NCI-H526 (cell line): Measurements from ENCODE around the gene RALY.
"Not testable (repeated sequence)": the region's sequence is repeated elsewhere in the genome, so short reads cannot be mapped to it uniquely, and the experiment has no call there.

ENCODE experiments used
- DNase-seq, 2 experiments: peaks; one replicate each; lab custom pipeline; 2025; lab: John Stamatoyannopoulos, UW

Gene RALY

DNA sequence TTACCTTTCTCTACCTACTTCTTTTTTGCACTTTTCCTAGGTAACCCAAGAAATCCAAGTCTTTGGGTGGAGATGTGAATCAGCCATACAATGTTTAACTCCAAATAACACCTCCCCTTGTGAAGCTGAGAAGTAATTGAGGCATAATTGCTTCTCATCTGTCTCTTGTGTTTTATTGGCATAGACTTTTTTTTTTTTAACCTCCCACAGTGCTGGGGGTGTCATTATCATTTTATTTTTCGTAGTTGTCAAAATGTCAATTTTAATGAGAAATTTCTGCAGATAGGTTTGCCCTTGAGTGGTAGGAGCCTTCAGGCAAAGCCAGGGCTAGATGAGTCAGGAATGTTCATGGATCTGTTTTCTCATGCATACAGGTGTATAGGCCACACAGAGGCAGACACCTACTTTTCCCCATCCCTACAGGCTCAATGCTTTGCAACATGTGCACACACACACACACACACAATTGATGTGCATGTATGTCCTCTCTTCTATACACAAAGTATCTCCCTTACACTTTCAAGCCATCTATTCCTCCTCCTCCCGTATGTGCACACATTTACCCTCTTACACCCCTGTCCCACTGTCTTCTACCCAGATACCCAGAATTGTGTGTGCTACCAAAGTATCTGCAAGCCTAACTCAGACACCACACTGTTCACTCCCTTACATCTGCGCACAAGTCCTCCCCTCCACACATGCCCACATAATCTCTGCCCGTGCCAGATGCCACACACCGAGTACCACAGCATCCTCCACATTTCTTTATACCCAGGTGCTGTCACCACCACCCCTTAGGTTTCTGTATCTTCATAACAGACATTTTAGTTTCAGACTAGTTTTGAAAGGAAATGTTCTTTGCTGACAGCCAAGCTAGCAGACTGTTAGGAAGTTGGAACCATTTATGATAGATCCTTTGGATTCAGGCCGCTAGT is 22.0 kb downstream of the RALY start:
- no peak for DNase-seq

DNA sequence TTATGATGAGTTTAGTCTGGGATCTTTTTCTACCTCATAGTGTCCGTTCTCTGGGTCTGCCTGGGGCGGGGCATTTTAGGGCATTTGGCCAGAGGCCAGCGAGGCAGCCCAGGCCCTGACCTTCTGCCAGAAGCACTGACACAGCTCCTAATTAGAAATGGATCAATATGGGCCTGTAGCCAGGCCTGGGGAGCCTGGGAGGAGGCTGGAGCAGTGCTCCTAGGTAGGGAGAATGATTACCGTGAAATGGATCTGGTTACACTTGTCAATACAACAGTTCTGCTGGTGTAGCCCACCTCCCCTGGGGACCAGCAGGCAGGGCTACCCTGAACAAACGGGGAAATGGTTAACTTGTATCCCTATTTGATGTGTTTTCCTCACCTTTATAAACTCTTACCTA is 23.0 kb downstream of the RALY start:
- DNase-seq, result no peak

DNA sequence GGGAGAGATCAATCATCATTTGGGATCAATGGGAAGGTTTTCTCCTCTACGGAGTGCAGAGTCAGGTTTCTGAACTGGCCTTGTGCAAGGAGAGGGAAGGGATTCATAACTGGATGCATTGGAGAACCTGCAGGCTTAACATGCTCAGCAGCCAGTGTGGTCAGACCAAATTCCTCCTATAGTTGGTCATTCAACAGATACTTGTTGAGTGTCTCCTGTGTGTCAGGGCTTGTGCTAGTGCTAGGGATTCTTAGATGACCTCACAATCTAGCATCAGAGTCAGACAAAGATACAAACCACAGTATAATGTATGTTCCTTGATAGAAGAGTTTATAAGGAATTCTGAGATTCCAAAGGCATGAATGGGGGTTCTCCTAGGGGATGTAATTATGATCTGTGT is 23.9 kb downstream of the RALY start:
- no peak for DNase-seq

DNA sequence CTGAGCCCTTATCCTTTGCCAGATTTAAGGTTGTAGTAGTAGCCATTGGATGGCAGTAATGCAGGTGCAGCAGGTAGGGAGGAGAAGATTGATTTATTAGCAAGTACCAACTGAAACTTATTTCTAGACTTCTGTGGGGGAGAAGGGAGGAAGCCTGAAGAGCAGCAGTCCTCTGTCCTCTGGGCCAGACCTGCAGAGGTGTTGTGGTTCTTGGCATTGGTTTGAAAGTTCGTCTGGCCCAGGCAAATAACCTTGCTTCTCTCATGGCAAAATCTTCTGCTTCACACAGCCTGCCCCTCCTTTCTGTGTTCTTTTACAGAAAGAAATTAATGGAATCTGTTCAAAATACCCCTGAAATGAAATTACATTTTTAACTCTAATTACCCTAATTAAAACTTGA is 24.5 kb downstream of the RALY start:
- DNase-seq, result no peak

DNA sequence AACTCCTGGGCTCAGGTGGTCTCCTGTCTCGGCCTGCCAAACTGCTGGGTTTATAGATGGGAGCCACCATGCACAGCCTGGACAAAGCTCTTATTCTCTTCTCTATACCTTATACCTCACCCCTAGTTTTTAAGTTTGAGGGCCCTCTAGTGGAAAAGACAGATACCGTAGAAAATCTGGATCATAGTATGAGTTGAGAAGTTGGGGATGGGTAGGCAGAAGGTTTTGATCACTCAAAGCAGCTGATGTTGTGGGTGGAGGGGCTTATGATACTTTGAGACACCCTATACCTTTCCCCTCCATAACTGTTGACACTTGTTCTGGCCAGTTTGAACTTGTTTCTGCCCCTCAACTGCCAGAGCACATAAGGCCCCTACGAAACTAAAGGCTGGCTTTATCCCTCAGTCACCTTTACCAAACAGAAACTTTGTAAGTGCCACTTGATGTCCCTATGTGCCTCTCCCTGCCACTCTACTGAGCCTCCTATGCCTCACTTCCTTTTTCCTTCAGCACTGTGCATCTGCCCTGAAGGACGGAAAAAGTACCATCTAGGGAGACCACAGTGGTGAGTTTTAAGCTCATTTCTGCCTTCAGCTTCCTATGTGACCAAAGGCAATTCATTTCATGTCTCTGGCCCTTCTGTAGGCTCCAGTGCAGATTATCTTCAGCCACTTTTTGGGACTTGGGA is 28.6 kb downstream of the RALY start:
- DNase-seq, result peak in 1 of 2 experiments; percentile 62

DNA sequence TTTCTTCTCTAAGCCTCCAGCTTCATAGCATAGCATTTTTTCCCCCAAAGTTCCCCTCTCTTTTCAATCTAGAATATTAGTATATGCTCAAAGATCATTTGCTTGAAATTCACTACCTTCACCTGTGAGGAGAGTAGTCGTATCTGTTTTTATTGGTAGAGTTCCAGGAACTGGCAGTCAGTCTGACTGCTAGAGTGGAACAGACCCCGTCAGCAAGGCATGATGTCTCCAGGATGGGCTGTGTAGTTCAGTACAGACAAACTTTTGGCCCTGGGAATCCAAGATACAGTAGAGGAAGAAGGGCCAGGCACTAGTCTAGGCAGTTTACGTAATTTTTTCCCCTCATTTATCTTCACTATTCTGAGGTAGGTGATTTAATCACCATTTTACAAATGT is 29.1 kb downstream of the RALY start:
- no peak for DNase-seq

DNA sequence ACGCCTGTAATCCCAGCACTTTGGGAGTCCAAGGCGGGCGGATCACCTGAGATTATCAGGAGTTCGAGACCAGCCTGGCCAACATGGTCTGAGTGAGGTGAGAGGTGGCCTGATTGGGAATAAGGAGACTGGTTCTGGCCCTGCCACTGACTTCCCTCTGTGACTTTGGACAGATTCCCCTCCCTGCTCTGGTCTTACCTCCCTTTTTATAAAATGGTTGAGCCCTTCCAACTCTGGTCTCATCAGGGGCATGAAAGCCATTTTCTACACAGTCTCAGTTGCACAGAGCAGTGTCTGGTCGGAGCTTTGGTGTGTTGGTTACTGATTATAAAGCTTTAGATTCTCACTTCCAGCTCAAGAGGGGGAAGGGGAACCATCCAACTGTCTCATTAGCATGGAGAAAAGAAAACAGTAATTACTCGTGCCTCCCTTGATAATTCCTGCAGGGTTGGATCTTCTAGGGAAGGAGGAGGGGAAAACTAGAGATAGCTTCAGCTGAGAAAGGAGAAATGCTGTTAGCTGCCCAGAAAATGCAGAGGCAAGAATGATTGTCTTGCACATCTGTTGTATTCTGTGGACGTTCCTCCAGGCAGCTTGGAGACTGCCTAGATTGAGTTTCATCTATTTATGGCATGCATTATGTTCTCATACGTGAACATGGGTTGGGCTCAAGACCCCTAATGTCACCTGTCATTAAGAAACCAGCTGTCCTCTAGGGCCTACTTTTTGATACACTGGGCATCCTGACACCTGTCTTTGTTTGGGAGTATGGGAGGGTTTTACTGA is 30.4 kb downstream of the RALY start:
- no peak for DNase-seq

DNA sequence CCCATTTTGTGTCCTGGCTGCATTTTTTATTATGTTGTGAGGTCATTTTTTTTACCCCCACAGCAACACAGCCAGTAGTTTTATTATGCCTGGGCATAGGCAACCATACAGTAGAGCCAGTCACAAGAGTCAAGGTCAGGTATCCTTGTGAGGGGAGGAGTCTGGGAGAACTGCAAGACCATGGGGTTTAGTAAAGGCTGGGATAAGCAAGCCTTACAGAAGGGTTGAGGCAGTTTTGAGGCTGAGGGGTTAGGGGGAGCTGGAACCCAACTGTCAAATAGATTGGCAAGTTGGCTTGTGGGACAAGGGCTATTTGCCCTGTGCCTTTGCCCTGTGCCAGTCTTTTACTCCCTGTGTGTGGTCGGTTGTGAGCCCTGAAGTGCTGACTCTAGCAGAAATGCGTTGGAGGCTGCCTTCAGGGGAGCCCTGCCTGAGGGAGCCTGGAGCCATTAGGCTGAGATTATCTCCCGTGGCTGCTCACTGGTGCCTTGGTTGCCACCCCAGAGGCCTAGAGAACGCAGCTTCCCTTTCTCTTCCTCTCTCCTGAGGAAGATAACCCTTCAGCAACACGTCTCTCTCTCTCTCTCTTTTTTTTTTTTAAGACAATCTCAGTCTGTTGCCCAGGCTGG is 31.1 kb downstream of the RALY start:
- DNase-seq, result no peak

DNA sequence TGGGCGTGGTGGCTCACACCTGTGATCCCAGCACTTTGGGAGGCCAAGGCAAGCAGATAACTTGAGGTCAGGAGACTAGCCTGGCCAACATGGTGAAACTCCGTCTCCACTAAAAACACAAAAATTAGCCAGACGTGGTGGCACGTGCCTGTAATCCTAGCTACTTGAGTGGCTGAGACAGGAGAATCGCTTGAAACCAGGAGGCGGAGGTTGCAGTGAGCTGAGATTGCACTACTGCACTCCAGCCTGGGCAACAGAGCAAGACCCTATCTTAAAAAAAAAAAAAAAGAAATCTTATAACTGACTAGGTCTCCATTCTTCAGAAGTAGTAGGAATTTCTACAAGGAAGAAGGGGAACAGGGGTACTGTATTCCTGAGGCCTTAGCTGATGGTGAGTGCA is 34.3 kb downstream of the RALY start:
- not testable (repeated sequence) for DNase-seq

DNA sequence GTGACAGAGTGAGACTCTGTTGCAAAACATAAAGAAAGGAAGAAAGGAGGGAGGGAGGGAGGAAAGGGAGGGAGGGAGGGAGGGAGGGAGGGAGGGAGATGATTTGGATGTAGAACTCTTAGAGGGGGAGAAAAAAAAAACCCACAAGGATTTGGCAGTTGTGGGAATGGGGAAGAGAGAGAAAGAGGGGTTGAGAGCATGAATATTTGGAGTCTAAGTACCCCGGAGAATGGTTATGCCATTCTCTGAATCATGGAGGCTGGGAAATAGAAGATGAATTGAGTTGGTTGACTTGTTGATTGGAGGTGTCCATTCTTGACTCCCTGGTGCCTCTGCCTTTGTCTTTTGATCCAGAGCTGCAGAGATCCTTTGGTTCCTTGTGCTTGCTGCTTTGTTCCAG is 35.7 kb downstream of the RALY start:
- DNase-seq, result no peak

DNA sequence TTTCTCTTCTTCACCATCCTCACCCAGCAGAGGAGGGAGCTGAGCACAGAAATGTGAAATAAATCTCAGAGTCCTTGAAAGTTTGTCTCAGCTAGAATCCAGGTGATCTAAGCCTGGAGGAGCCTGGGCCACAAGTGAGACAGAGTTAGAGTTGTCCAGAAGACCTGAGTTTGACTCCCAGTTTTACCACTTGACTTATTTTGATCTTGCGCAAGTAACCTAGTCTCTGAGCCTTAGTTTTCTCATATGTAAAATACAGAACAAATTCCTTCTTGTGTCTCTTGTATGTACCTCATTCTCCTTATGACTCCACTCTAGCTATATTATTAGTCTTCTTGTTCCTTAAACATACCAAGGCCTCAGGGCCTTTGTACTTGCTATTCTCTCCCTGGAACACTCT is 36.7 kb downstream of the RALY start:
- DNase-seq, result no peak

DNA sequence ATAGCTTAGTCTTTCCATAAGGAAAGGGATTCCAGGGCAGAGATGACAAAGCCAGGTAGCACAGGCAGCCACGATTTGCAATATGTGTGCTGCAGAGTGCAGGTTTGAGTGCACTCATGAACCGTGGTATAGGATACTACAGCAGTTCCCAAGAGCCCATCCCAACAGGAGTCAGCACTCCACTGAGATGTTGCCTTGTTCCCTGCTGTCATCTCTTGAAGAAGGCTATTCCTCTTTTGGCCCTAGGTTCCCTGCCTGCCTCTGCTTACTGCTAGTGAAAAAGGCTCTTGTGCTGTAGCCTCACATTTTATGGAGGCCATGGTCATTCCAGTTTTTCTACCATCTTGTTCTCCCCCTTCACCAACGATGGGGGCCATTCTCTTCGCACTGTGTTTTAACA is 40.2 kb downstream of the RALY start:
- DNase-seq, result no peak

DNA sequence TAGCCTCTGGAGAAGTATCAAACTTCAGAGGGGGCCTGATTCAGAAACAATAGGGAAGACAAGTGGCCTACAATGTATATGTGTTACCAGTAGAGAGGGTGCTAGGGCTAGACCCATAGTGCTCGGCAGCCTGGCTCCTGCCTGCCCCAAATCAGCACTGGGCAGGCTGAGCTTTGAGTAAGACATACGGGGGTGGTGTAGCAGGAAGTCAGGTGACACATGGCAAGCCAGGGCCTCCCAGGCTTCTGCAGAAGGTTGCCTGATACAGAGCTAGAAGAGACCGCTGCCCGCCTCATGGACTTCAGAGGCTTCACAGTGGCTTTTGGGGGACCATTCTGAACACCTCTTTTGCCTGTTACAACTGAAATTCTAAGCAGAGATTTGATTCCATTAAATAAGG is 43.4 kb downstream of the RALY start:
- no peak for DNase-seq

DNA sequence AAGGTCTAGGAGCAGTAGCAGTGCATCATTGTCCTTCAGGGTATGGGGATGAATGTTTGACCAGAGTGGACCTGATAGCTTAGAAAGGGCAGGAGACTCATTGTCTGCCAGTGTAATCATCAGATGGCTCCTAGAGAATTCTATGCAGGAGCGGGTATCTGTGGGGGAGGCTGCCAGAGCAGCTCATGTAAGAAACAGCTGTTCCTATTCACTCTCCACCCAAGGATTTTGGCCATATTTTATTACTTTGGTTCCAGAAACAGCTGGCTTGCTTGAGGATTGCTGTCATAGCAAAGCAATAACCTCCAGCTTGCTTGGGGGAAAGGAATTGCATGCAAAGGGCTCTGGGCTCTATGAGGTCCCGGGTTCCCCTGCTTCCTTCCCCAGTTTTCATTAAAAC is 44.1 kb downstream of the RALY start:
- no peak for DNase-seq

DNA sequence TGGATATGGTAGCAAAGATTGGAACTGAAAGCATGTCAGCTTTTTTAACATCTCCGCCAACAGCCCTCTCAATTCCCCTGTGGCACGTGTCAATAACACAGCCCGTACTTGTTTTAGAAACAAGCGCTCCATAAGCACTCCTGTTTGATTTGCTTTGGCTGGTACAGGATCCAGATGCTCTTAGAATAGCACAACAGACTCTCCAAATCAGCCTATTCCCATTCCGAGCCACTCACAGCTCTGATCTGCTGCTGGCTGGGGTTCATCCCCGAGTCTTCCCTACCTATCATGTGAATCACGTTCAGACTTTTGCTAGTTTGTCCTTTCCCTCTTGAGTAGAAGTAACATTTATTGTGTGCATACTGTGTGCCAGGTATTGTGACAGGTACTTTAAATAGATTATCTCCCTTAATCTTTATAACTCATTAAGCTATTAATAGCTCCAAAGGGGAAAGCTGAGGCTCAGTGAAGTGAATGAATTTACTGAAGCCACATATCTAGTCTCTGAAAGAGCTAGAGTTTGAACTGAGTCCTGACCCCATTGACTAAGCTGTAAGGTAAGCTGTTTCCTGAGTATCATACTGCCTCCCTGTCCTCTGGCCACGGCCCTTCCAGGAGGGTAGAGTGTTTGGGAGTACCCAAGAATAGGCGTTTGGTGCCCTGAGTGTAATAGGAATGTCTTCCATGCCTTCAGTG is 46.7 kb downstream of the RALY start:
- DNase-seq, result no peak

DNA sequence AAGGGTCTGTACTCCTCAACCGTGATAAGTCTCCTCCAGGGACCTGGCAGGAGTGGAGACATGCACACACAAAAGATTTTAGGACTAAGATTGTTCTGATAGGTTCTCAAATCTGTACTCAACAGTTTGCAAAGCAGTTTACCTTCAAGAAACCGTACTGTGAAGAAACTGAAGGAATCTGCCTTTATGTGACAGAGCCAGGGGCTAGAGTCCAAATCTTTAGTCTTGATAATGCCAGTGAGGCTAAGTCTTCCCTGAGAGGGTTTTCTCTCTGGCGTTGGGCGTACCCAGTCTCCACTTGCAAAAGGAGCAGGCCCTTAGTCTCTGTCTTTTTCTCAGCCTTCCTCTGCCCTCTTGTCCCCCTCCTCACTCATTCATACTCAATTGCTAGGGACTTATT is 47.5 kb downstream of the RALY start:
- no peak for DNase-seq

DNA sequence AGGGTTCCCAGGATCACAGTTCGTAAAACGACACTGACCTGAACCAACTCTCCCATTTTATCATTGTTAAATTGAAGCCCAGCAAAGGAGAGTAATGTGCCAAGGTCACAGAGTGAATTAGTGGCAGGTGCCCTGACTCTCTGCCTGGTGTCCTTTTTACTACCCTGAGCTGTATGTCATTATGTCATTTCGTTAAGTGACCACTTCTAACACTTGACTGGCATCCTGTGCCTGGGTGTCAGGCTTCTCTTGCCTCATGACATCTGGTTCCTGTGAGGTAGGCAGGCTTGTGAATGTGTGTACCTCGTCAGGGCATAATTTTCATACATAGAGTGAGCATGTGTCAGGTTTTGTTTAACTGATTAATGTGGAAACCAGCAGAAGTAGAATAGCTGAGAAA is 48.6 kb downstream of the RALY start:
- DNase-seq, result no peak

DNA sequence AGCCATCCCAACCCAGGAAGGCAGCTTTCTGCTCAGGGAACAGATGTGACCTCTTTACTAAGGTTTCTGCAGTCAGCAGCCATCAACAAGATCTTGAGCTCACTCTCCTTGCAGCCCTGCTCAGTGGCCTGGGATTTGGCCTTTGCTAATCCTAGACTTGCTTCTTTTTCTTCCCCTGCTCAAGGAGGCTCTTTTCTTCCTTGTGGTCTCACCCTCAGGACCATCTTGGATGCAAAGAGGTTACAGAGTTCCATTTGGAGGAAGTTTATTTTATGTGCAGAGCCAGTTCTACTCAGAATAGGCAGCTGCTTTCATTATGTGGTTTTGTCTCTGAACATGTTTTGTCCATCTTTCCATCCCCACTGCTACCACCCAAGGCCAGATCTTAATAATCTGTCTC is 49.3 kb downstream of the RALY start:
- no peak for DNase-seq

DNA sequence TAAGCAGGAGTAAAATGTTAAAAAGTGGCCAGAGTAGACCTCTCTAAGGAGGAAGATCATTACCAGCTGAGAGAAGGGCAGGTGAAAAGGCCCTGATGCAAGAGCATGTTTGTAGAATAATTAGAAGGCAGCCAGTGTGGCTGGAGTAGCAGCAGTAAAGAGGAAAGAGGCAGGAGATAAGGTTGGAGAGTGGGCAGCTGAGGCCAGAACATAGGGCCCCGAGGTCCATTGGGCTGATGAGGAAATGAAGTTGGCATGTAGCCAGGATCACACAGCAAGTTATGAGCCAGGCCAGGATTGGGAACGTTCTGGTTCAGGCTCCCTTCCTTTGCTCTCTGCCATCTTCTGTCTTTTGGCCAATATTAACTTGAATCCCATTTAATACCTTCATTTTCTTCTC is 51.6 kb downstream of the RALY start:
- DNase-seq, result no peak

DNA sequence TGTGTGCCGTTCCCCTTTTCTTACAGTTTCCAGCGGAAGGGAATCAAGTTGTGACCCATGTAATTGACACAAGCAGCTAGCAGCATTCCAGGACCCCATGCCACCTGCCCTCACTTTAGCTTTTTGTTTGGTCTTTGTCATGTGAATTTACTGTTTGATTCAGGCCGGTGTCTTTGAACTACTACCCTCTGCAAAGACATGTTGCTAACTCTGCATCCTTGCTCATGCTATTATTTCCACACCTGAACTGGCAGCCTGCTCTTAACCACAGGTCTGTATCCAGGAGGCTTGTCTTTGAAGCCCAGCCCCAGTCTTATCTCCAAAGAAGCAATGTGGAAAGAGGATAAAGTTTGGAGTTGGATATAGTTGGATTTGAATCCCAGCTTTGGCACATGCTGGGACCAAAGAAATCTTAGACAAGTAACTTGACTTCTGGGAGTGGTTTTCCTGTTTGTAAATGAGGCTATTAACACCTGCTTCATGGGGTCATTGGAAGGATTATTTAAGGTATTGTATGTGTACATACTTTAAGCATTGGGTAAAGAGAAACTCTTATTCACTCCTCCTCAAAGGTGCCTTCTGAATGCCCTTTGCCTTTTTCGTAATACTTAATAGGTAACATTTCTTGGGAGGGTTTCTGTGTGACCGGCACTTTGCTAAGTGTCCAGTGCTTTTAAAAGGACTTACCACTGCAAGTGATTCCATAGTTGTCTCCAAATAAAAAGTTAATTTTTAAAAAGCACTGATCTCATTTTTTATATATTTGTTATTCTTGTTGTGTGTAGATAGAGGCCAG is 52.4 kb downstream of the RALY start:
- no peak for DNase-seq
